NCI-H1930 (cell line): ENCODE results near the gene TXNRD1.
"Not testable (repeated sequence)": the region's sequence is repeated elsewhere in the genome, so short reads cannot be mapped to it uniquely, and the experiment has no call there.

Experiments used
- DNase-seq, 2 experiments: peaks; one replicate each; lab custom pipeline; 2025; lab: John Stamatoyannopoulos, UW

TXNRD1 gene

DNA sequence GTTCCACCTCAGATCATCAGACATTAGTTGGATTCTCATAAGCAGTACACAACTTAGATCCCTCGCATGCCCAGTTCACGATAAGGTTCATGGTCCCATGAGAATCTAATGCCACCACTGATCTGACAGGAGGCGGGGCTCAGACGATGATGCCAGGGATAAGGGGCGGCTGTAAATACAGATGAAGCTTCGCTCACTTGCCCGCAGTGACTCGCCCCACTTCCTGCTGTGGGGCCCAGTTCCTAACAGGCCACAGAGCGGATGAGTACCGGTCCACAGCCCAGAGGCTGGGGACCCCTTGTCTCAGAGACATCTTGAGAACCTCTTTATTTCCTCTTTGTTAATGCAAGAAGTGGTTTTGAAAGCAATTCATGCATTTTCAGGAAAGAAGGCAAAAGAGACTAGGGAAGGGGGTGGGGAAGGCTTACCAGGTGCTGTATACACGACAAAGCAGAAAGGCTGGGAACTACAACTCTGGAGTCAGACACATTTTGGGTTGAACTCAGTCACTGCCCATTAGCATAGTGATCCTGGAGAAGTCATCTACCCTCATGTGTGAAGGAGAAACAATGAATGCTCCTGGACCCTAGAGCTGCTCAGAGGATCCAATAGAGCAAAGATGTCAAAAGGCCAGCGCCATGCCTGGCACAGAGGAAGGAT lies 156.6 kb downstream of the TXNRD1 start:
- no peak for DNase-seq

DNA sequence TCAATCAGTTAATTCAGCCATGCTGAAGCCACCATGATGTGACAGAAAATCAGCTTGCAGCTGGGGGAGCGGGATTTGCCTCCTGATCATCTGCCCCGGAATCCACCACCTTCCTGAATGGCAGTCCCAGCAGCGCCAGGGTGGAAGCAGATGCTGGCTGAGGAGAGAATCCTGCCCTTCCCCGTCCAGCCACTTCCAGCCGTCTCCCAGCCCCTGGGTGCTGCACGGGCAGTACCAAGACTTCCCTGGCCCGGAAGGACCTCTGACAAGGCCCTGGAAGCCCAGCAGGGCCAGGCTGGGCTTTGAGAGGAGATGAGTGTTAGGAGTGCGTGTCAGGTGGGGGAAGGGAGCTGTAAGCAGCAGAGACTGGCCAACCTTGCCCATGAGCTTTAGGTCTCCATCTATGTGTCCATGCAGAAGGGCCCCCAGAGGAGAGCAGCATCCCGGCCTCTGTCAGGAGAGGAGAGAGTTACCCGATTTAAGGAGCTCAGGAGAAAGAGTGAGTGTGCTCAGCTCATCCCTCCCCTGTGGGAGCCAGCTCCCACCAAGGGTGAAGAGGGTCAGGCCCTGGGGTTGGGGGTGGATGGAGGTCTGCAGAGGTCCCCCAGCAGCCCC lies 157.2 kb downstream of the TXNRD1 start:
- DNase-seq: no peak

DNA sequence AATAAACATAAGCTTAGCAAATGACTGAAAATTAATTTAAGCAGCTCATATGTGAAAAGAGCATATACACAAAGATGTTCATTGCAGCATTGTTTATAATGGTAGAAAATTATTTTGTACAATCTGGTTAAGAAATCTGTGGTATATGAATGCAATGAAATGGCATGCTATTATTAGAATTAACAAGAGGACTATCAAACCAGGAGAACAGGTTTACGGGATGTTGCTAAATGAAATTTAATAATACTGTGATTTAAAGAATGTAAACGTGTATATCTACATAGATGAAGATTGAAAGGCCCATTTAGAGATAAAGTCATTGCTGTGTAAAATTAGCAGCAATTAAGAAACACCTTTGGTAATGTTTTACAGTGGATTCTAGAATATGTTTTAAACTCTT lies 158.5 kb downstream of the TXNRD1 start:
- DNase-seq: no peak

DNA sequence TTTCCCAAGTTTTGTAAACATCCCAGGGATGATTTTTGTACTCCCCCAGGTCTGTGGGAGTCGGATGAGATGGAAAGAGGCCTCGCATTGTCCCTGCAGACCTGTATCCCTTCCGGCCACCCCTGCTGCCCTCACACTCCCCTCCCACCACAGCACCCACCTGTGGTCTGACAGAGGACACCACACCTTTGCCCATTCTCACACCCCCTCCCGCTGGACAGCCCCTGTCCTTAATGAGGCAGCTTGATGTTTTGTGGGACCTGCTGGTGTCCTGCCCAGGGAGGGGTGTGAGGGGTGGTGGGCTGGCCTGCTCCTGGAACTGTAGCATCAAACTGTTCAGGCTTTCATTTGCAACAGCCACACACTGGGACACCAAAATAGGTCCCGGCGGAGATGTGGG lies 159.2 kb downstream of the TXNRD1 start:
- no peak for DNase-seq

DNA sequence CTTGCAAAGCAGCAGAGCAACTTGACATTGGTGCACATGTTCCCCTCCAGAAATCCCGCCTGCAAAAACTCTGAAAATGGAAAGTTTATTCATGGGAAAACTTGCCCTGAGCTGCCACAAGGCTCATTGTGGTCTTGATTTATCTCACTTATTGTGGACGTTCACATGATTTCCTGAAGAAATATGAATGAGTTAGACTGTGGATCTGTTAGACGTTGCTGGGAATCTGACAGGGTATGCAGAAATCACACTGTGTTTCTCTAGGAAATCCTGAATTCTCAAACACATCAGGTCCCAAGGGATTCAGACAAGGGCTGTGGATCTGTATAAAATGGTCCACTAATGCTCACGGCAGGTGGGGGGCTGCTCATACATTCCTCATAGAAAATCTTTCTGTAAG lies 160.2 kb downstream of the TXNRD1 start:
- no peak for DNase-seq

DNA sequence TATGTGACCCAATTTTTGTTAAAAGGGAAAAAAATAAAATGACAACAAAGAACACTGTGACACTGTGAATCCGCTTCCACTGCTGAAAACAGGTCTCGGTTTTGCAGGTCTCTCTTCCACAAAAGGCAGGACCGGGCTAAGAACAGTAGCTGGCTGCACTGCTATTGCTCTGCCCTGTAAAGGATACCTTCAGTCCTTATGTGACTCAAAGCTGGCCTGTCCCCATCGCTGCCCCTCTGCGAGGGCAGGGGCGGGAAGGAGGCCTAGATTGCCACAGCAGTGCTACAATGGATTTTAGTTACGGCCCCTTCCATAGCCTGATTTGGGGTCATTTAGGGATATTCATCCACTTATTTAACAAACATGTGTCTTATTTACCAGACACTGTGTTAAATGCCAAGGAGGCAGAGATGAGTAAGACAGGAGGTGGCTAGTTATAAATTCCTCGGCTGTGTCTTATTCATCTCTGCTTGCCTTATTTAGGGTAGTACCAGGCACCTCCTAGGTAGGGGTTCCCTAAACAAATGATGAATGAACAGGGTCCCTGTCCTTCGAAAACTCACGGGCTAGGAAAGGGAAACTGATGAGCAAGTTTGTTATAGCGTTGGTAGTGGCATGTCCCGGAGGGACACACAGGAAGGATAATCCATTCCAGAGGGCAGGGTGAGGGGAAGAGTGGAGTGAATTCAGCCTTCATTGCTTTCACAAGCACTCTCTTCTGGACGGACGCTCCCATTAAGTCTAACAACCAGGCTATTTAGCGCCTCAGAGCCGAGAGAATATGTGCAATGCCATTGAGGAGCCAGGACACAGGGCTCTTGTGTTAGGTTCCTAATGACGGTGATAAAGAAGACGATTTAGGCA lies 161.3 kb downstream of the TXNRD1 start:
- DNase-seq: no peak

DNA sequence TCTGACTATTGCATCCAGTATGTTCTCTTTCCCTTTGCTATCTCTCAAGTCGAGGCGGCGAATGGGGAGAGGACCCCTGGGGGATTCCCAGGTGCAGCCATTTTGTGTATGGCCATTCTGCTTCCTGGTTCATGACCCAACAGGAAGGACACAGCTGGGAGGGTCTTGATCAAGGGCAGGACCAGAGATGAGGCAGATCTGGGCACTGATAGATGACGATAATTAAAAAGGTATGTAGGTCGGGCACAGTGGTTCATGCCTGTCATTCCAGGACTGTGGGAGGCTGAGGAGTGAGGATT lies 161.9 kb downstream of the TXNRD1 start:
- DNase-seq: no peak

DNA sequence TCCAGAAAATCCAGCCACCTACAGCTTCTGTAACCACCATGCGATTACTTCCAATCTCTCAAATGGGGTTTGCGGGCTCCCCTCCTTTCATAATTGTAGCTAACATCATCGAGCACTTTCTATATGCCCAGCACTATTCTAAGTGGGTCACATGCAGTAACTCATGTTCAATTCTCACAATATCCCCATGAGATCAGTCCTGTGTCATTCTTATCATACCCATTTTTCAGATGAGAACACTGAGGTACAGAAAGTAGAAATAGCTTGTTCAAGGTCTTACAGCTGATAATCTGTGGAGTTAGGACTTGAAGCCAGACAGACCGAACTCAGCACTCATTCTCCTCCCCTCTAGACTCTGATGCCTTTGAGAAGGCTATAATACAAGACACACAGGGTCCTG lies 162.8 kb downstream of the TXNRD1 start:
- DNase-seq: no peak

DNA sequence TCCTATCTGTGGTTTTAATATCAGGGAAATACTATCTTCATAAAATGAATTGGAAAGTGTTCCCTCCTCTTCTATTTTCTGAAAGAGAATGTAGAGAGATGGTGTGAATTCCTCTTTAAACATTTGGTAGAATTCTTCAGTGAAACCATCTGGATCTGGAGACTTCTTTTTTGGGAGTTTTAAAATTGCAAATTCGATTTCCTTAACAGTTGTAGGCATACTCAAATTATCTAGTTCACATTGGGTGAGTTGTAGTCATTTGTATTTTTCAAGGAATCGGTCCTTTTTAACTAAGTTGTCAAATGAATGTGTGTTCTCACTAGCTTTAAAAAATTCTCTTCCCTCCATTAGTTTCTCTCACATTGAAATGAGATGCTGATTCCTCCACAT lies 165.8 kb downstream of the TXNRD1 start:
- DNase-seq: no peak

DNA sequence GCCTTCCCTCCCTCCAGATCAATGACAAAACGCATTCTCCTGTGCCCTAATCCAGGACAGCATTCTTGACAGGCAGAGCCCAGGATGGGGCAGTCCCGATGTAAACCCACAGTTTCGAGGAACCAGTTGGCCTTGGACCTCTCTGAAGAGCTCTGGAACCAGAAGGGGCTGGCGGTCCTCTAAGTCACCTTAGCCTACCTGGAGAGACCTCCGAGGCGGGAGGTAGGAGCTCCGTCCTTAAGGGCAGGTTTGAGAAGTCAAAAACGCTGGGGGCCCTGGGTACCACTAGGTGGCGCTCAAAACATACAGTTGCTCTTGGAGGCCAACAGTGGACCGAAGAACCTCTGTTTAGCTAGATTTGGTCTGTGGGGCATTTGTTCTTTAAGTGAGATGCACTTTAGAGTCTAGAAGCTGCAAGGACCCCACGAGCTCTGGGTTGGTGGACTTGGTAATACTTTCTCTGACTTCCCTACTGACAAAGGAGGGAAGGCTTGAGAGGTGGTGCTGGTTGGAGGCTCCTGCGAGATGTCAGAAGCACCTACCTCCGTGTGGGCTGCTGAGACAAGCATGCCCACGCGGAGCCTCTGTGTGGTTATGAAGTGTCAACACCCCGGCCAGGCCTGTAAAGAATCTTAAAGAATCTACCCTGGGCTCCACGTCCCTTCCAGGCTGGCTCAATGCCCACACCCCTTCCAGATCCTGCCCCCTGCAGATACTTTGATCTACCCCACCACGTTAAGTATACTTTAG lies 166.3 kb downstream of the TXNRD1 start:
- DNase-seq: peak; percentile 48 to 68

DNA sequence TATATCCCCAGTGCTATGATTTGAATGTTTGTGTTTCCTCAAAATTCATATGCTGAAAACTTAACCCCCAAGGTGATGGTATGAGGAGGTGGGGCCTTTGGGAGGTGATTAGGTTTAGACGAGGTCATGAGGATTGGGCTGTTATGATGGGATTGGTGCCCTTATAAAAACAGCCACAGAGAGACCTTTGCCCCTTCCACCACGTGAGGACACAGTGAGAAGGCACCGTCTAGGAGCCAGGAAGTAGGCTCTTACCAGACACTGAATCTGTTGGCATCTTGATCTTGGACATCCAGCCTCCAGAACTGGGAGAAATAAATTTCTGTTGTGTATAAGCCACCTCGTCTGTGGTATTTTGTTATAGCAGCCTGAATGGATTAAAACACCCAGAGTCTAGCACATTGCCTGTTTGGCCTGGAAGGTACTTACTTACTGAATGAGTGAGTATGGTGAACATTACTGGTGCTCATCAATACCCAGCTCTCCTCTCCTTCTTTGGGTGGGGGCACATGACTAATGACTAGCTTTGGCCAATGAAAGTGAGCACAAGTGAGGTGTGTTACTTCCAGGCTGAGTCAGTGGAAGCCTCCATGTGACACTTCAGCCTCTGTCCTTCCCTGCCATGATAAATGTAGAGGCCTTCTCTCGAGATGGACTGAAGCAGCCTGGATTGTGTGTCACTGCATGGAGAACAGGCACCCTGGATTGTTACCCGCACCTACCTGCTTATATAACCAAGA lies 168.7 kb downstream of the TXNRD1 start:
- no peak for DNase-seq

DNA sequence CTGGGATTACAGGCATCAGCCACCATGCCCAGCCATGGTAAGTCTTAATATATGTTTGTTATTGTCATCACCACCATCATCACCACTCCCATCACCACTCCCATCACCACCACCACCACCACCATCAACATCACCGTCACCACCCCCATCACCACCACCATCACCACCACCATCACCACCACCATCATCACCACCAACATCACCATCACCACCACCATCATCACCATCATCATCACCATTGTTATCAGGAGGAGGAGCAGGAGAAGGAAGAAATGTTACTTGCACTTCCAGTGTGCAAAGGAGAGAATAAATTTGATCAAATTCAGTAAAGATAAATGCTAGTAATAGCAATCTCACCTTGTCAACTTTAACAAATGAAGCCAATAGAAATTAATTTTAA lies 169.9 kb downstream of the TXNRD1 start:
- DNase-seq: no peak

DNA sequence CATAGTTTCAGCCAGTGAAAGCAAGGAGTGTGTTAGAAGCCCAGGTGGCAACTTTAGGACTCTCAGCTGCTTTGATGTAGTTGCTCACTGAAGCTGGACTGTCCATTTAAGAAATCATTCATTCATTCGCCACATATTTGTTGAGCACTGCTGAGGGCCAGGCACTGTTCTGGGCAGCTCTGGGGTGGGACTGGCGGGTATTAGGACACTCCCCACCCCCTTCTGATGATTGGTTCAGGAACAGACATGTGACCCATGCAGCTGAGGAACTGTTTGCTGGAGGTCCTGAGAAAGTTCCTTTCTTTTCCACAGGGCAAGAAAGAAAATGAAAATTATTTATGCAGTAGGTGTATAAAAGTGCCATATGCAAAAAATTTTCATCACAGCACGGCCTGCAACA lies 170.9 kb downstream of the TXNRD1 start:
- DNase-seq: no peak

DNA sequence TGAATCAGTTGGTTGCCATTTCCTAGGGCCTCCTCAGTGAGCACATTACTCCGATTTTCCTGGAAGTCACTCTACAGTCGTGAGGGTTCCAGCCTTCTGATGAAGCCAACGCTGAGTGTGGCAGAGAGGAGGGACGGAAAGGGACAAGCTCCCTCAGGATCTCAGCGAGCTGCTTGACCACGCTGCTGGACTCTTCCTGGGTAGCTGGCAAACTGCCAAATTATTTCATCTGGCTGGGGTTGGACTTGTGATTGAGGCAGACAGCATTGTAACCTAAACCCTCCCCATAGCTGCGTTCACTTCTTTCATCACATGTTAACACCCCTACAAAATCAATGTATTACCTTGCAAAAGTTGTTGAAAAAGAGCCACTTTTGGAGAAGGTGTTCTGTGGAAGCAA lies 171.6 kb downstream of the TXNRD1 start:
- DNase-seq: no peak

DNA sequence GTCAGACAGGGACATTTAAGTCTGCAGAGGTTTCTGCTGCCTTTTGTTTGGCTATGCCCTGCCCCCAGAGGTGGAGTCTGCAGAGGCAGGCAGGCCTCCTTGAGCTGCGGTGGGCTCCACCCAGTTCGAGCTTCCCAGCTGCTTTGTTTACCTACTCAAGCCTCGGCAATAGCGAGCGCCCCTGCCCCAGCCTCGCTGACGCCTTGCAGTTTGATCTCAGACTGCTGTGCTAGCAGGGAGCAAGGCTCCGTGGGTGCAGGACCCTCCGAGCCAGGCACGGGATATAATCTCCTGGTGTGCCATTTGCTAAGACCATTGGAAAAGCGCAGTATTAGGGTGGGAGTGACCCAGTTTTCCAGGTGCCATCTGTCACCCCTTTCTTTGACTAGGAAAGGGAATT lies 178.5 kb downstream of the TXNRD1 start:
- DNase-seq: not testable (repeated sequence)
